ENCODE results near the gene KRT84.

GRCh38 chr12:52331039-52331438, 54.4 kb downstream of the KRT84 start:
- no peak for TF ChIP-seq POLR2A (IDR thresholded peaks at IDR 0.05; ENCODE audit: low read length)
- TF ChIP-seq GATA1 (IDR thresholded peaks at IDR 0.05; ENCODE audit: low read depth, low read length): no peak
